Nasal cavity respiratory epithelium epithelial cell of viscerocranial mucosa (primary cell): ENCODE results near the gene OR10X1. TPM values are rescaled to one million over a fixed set of nuclear protein-coding genes. Genes with fewer than 3 reads are reported as not detected.

Source experiments
- total RNA-seq: library from RNA; depleted of rRNA; stranded (reverse); fragments of >200 nt; gene quantifications from 2 replicates; pipeline ENCODE4 v1.2.3, GENCODE V29; 2014

OR10X1 gene, protein sequence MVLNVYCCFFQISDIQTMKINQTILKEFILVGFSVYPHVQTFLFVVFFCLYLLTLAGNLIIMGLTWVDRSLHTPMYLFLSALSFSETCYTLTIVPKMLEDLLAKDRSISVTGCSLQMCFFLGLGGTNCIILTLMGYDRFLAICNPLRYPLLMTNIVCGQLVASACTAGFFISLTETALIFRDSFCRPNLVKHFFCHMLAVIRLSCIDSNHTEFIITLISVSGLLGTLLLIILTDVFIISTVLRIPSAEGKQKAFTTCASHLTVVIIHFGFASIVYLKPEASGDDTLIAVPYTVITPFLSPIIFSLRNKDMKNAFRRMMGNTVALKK
- total RNA-seq = not detected in 2 replicates

DNA sequence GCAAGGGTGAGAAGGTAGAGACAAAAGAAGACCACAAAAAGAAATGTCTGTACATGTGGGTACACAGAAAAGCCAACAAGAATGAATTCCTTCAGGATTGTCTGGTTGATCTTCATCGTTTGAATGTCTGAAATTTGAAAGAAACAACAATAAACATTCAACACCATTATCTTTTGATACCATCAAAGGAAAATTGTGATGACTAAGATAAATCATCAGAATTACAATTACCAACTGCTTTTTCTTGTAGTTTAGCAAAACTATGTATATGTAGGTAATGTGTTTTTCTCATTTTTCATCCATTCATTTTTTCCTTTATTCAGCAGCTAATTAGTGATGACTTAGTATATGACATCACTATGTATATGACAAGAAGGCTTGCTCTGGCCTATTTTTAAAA is at the start of gene OR10X1:
OR10X1 (minus strand) TSS at position 167 of the 400 bp plus-strand sequence; CDS start at position 167, 0 bp downstream.

GRCh38 chr1:158604968-158605367 is 25.3 kb upstream of the OR10X1 start, which contains the start of gene OR10Z1:
OR10Z1 (plus strand) TSS chr1:158605268; CDS start chr1:158606439, 1,171 bp downstream.

GRCh38 chr1:158570480-158570879 is 9.2 kb downstream of the OR10X1 start, which contains the start of gene OR6P1:
OR6P1 (minus strand) TSS chr1:158570580; CDS start chr1:158563604, 6,976 bp downstream.

GRCh38 chr1:158554352-158554751 is 25.3 kb downstream of the OR10X1 start, which contains the start of gene OR6Y1:
OR6Y1 (minus strand) TSS chr1:158554405; CDS start chr1:158548105, 6,300 bp downstream.

Other genes with a start within 250 kb of the OR10X1 start
- gene CD1B, start 248.4 kb downstream of the OR10X1 start, total RNA-seq = not detected in 2 replicates
- gene CD1E, start 226.0 kb downstream of the OR10X1 start, total RNA-seq = not detected in 2 replicates
- gene OR10T2, start 180.4 kb downstream of the OR10X1 start, total RNA-seq = not detected in 2 replicates
- gene OR10K2, start 153.7 kb downstream of the OR10X1 start, total RNA-seq = not detected in 2 replicates
- not detected in 2 replicates for gene OR10K1, start 118.1 kb downstream of the OR10X1 start, total RNA-seq
- not detected in 2 replicates for gene OR10R2, start 107.7 kb downstream of the OR10X1 start, total RNA-seq
- not detected in 2 replicates for gene OR6Y1, start 25.5 kb downstream of the OR10X1 start, total RNA-seq
- not detected in 2 replicates for gene OR6P1, start 9.3 kb downstream of the OR10X1 start, total RNA-seq
- not detected in 2 replicates for gene OR10Z1, start 25.4 kb upstream of the OR10X1 start, total RNA-seq
- not detected in 2 replicates for gene SPTA1, start 106.8 kb upstream of the OR10X1 start, total RNA-seq
- gene OR6K2, start 120.8 kb upstream of the OR10X1 start, total RNA-seq = not detected in 2 replicates
- gene OR6K3, start 140.8 kb upstream of the OR10X1 start, total RNA-seq = not detected in 2 replicates
- not detected in 2 replicates for gene OR6K6, start 174.8 kb upstream of the OR10X1 start, total RNA-seq
- gene OR6N1, start 192.3 kb upstream of the OR10X1 start, total RNA-seq = not detected in 2 replicates
- not detected in 2 replicates for gene OR6N2, start 201.3 kb upstream of the OR10X1 start, total RNA-seq